SW 1271 (cell line): Measurements from ENCODE around the gene LYPLAL1.
"Not testable (repeated sequence)": the region's sequence is repeated elsewhere in the genome, so short reads cannot be mapped to it uniquely, and the experiment has no call there.

Experiments
- DNase-seq, 2 experiments: peaks; one replicate each; lab custom pipeline; 2025; lab: John Stamatoyannopoulos, UW

The LYPLAL1 gene

DNA sequence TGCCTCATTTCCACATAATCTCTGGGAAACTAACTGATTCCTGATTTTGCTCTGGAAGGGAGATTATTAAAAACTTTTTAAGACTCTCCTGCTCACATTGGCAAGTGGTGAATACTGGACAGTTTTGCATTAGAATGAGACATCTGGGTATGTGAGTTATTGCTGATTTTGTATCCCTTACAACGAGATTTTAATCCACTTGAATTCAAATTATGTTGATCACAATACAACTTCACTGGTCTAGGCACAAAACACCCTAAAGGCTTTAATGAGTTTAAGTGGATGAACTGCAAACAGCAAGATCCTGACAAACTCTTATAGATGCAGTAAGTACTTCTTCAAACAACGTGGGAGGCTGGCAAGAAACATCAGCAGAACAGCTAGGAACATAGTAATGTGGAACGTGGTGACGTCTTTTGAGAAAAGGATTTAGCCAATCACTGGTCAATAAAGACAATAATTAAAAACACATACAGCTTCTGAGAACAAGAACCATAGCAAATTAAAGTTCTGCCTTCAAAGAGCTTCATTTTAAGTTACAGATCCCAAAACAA is 10.2 kb upstream of the LYPLAL1 start:
- no peak for DNase-seq

DNA sequence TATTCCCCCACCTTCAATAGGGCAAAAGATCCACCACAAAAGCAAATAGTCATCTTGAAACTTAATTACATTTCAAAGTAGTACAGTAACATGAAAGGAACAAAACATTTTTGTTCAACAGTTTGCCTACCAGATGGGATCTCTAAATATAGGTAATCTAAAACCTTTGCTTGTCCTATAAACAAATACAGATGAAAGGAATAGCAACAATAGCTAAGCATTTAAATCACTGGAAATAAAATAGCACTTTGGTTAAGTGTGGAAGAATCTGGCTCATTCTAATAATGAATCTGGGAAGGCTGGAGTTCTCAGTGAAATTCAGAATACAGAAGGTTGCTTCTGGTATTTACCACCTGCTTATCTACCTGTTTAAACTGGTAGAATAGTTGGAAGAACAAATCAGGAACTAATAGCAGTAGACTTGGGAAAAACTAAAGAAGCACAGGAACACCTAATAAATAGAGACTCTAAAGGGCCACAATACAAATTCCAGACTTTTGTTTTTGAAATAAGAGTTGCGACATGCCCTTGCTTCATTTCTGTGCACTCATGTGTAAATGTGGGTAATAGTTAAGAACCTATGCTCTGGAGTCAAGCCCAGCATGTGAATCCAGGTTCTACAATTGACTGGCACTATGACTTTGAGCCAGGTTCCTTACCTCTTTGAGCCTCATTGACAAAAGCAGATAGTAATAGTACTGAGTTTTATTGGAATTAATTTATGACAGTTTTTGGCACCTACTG is 2.3 kb upstream of the LYPLAL1 start:
- DNase-seq, result no peak

DNA sequence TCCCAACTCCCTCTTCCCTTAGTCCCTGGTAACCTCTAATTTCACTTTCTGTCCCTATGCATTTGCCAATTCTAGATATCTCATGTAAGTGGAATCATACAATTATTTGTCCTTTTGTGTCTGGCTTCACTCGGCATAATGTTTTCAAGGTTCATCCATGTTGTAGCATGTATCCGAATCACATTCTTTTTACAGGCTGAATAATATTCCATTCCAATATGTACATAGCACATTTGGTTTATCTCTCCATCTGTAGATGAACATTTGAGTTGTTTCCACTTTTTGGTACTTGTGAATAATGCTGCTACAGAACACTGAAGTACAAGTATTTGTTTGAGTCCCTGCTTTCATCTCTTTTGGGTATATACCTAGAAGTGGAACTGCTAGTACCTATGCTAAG is 857 bp upstream of the LYPLAL1 start:
- DNase-seq, result no peak

- DNase-seq, result no peak
Measured at GRCh38 chr1:219173434-219173757, 282 bp upstream of the LYPLAL1 start.

GRCh38 chr1:219174460-219175211 is 958 bp downstream of the LYPLAL1 start:
- DNase-seq, result no peak

DNA sequence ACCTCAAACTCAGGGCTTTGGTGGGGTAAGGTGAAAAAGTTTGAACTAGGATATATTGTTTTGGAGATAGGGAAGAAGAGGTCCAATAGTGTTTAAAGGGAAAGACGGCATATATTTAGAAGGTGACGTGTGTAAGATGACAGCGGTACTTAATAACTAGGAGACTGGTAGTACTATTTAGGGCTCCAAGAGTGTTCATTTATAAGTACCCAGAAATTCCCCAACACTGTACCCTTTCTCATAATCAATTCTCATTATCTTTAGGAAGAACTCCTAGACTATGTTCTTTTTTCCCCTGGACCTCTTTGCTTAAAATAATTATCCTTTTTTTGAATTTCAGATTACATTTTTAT is 1.5 kb downstream of the LYPLAL1 start:
- no peak for DNase-seq

DNA sequence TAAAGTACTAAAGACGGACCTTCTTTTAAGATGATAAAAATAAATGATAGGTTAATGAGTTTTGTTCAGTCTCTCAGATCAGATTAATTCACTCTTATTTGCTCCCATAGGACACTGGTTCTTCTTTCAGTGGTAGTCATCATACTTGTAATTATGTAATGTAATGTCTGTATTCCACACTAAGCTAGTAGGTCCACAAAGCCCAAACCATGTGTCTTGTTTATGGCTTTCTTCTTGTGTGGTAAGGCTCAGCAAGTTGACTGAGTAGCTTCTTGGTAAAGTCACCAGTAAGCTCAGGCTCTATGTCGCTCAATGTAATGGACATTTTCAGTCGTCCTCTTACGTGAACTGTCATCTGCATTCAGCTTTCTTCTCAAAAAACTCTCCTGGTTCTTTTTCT is 2.5 kb downstream of the LYPLAL1 start:
- no peak for DNase-seq

DNA sequence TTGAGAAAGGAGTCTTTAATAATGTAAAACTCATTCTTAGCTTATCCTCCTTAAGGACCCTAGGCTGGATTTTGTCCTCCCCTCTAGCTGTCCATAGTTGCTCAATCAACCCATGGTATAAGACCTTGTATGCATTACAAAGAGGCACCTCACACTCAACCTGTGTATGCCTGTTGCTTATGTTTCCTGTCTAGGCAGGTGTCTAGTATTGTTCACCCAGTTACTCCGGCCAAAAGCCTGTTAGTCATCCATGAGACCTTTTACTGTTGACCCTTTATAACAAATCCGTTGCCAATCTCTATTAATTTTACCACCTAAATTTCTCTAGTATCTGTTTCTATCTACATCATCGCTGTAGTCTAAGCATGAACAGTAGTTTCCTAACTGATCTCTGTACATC is 3.7 kb downstream of the LYPLAL1 start:
- no peak for DNase-seq

- no peak for DNase-seq
Measured at GRCh38 chr1:219177940-219178339, 4.3 kb downstream of the LYPLAL1 start.

GRCh38 chr1:219179293-219179692 is 5.6 kb downstream of the LYPLAL1 start:
- no peak for DNase-seq

- no peak for DNase-seq
Measured at GRCh38 chr1:219184337-219184736, 10.7 kb downstream of the LYPLAL1 start.

DNA sequence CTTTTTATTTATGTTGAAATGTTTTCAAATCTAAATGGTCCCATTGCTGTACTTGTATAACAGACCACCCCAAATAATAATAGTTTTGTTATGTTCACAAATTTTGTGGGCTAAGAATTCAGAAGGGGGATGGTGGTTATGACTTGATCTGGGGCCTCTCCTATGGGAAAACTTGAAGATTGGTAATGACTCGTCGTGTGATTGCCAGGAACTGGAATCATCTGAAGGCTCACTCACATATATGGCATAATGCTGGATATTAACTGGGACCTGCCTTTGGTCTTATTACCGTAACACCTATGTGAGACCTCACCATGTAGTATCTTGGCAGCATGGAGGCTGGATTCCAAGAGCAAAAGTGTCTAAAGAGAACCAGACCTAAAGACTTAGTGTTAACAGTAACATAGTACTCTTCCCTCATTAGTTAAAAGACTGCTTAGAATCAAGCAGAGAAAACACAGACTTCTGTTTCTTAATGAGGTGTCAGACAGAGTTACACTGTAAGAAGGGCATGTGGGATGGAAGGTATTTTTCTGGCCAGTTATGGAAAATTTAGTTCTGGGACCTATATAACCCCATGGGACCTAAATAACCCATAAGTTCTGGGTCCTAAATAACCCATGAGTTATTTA is 11.9 kb downstream of the LYPLAL1 start:
- no peak for DNase-seq

DNA sequence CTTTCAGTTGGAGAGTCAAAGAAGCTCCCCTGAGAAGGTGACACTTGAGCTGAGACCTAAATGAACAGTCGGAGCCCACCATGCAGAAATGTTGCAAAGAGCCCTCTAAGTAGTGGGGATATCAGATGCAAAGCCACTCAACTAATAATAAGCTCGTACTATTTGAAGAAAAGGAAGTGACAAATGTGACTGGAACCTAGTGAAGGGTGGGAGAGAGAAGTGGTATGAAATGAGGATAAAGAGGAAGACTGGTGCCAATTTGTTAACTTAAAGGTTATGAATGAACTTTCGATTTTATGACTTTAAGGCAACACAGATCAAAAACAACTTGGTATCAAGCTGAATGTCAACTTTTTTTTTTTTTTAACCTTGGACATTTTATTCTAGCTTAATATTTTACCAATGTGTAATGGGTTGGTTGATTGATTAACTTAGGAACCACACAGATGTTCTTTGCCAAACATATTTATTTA is 14.7 kb downstream of the LYPLAL1 start:
- DNase-seq, result no peak

DNA sequence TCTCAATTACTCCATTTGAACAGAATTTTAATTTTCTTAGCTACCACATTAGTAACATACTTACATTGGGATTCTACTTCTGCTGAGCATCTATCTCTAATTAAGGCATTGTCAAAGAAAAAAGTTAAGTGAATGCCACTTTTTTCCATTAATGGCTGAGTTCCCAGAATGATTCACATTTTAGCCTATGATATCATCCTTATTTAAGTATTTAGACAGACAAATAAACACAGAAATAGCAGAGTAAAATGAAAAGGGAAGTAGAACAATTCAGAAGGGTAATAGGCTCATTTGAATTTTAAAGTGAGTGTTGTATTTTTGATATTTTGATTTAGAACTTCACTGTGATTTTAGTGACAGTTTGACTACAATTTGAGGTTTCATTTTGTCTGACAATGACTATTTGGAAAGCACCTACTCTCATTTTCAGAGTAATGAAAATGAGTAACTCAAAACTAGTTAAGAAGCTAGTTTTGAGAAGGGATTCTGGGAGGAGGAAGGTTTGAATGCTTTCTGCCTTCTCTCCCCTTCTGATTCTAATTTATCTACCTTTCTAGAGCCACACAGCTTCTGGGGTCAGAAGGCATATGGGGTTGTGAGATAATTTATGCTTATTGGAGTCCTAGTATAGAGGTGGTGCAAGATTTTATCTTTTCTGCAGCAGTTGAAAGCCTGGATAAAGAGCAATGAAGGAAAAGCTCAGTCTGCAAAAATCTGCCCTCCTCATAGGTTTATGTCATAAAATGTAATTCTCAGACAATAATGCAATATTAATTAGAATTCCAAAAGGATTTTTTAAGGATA is 15.5 kb downstream of the LYPLAL1 start:
- no peak for DNase-seq

- DNase-seq, result no peak
Measured at GRCh38 chr1:219189952-219190351, 16.3 kb downstream of the LYPLAL1 start.

- no peak for DNase-seq
Measured at GRCh38 chr1:219190605-219191004, 16.9 kb downstream of the LYPLAL1 start.

DNA sequence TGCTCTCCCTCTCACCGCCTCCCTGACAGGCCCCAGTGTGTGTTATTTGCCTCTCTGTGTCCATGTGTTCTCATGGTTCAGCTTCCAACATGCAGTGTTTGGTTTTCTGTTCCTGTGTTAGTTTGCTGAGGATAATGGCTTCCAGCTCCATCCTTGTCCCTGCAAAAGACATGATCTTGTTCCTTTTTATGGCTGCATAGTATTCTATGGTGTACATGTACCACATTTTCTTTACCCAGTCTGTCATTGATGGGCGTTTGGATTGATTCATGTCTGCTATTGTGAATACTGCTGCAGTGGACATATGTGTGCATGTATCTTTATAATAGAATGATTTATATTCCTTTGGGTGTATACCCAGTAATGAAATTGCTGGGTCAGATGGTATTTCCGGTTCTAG is 22.2 kb downstream of the LYPLAL1 start:
- DNase-seq, result not testable (repeated sequence)

DNA sequence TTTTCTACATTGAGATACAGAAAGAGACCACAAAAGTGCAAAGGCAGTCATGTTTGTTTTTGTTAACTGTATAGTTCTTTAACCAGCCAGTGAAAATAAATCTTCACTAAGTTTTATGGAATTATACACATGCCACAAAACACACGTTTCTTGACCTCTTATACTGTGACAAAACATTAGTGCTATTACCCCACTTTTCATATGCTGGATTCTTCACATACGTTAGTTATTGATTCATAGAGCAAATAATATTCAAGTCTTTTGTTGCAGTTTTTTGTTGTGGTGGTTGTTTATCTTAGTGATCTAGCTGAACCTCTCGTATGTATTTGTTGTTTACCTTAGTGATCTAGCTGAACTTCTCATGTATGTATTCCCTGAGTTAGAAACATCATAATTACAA is 28.0 kb downstream of the LYPLAL1 start:
- DNase-seq, result no peak

DNA sequence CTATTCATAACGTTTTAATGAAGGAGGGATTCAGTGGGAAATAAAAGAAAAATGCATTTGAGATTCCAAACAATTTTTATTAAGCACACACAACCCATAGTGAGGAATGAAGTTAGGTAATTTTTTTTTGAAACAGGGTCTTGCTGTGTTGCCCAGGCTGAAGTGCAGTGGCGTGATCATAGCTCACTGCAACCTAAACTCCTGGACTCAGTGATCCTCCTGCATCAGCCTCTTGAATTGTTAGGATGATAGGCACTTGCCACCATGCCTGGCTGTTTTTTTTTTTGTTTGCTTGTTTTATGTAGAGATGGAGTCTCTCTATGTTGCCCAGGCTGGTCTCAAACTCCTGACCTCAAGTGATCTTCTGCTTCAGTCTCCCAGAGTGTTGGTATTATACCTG is 28.9 kb downstream of the LYPLAL1 start:
- no peak for DNase-seq

- no peak for DNase-seq
Measured at GRCh38 chr1:219206350-219206749, 32.7 kb downstream of the LYPLAL1 start.

DNA sequence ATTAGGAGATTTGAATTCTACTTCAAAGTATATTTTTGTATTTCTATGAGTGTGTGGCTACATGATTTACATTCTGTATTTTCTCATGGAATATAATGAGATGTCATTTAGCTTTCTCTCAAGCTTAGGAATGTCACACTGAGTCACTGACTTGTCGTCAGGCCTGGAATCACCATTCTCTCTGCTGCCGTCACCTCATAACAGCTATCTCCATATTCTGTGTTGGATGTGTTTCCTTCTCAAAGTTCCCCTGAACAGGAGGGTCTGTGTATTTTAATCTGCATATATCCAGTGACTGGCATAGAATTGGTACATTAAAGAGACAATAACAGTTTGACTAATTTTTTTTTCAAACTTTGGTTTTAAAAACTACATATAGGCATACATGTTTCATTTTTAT is 35.9 kb downstream of the LYPLAL1 start:
- DNase-seq, result no peak

GRCh38 chr1:219210067-219210466 is 36.4 kb downstream of the LYPLAL1 start:
- no peak for DNase-seq
